ENCODE data around the gene GCGR. TPM values are rescaled to one million over a fixed set of nuclear protein-coding genes. Genes with fewer than 3 reads are reported as not detected.

Gene GCGR
- total and polyA plus RNA-seq, 10 of the 15 experiments (the other 5 are each of a cell fraction or from before 2014, with no cell fraction given): not detected

GRCh38 chr17:81844887-81845286 is 40.9 kb downstream of the GCGR start:
- FAIRE-seq (no peak), ATAC-seq (no peak), DNase-seq (ENCODE audit: low read depth, low spot score) (no peak)
- CTCF ChIA-PET: interaction anchor here (0.6 kb wide), 1 partner anchor 11 kb away, joined by 3 read pairs; no protein-coding TSS in a partner anchor
- no peak overlapping the region for H3K4me3 ChIP-seq
- TF ChIP-seq ZNF24 (IDR thresholded peaks at IDR 0.05): no peak
- no peak for TF ChIP-seq TCF3 (IDR thresholded peaks at IDR 0.05; ENCODE audit: borderline replicate concordance, insufficient read depth, low read depth, low read length)
- no peak for TF ChIP-seq NFXL1 (IDR thresholded peaks at IDR 0.05; ENCODE audit: borderline replicate concordance)
- no peak for TF ChIP-seq MTA2 (IDR thresholded peaks at IDR 0.05; ENCODE audit: low read depth)
- no peak for TF ChIP-seq CHD2 (IDR thresholded peaks at IDR 0.05; ENCODE audit: borderline replicate concordance, low read depth, low read length)
- TF ChIP-seq TCF12 (IDR thresholded peaks at IDR 0.05; ENCODE audit: low read depth, low read length): no peak
- TF ChIP-seq PKNOX1 (IDR thresholded peaks at IDR 0.05): no peak
- no peak for TF ChIP-seq E2F4 (IDR thresholded peaks at IDR 0.05; ENCODE audit: low read depth, low read length)
- no peak for TF ChIP-seq NR2C1 (IDR thresholded peaks at IDR 0.05)
- TF ChIP-seq TARDBP (IDR thresholded peaks at IDR 0.05; ENCODE audit: borderline replicate concordance): no peak
- no peak for TF ChIP-seq SMAD5 (IDR thresholded peaks at IDR 0.05; ENCODE audit: low read depth)
- TF ChIP-seq EZH2 (IDR thresholded peaks at IDR 0.05; ENCODE audit: borderline replicate concordance, control insufficient read depth, low read depth, low read length): no peak
- no peak for TF ChIP-seq HDAC6 (IDR thresholded peaks at IDR 0.05; ENCODE audit: unreplicated experiment)
- TF ChIP-seq NR2F1 (conservative IDR thresholded peaks at IDR 0.05): no peak
- TF ChIP-seq YBX1 (IDR thresholded peaks at IDR 0.05): no peak
- TF ChIP-seq FOS (IDR thresholded peaks at IDR 0.05; ENCODE audit: borderline replicate concordance, extremely low read depth, insufficient read length): no peak
- no peak for TF ChIP-seq RUNX3 (IDR thresholded peaks at IDR 0.05; ENCODE audit: low read length)
- TF ChIP-seq PBX3 (IDR thresholded peaks at IDR 0.05; ENCODE audit: insufficient replicate concordance, low read depth, low read length): no peak
- no peak for TF ChIP-seq ZNF207 (IDR thresholded peaks at IDR 0.05; ENCODE audit: borderline replicate concordance)
- no peak for TF ChIP-seq SRF (IDR thresholded peaks at IDR 0.05; ENCODE audit: low read depth in 2 of 2, low read length in 2 of 2)
- SMC1A ChIA-PET (ENCODE audit: uncharacterized antibody, unreplicated experiment): no interaction called here
- H3K27ac ChIP-seq (ENCODE audit: control insufficient read depth, insufficient read depth): no peak overlapping the region
- H3K9me3 ChIP-seq (replicated peaks; ENCODE audit: control insufficient read depth, insufficient read depth, low read length): no peaks in the 10 kb centered on the region
- H4K20me1 ChIP-seq (ENCODE audit: control insufficient read depth, insufficient read depth): no peaks in the 10 kb centered on the region
- RAD21 ChIA-PET (ENCODE audit: unreplicated experiment): no interaction called here
- POLR2A ChIA-PET: no interaction called here
- peaks cover 33 to 40% of the 10 kb centered on the region in 2 experiments for H3K36me3 ChIP-seq (ENCODE audit: control insufficient read depth in 2 of 2, insufficient read depth in 2 of 2, low read length in 1 of 2)
- no peaks in the 10 kb centered on the region for H3K79me2 ChIP-seq (ENCODE audit: control insufficient read depth, insufficient read depth, low read length)
- BruUV-seq (replicated peaks): no TSS peak
- 98% methylated on average over 13 of the region's 13 CpGs for WGBS (ENCODE audit: insufficient coverage, insufficient replicate concordance, low lambda C conversion rate, missing lambda C conversion rate)
- no peak overlapping the region for H2AFZ ChIP-seq (ENCODE audit: control insufficient read depth, low read depth, low read length)
- in situ Hi-C loops (cut with MboI): no loop called here
- no peaks in the 10 kb centered on the region for H3K27me3 ChIP-seq (replicated peaks in 1 of 2; ENCODE audit: control insufficient read depth in 2 of 2, insufficient read depth in 2 of 2, low read length in 1 of 2)
- no peaks in the 10 kb centered on the region for H3K4me1 ChIP-seq (ENCODE audit: control insufficient read depth, insufficient read depth, low read length)
- H3K4me2 ChIP-seq (ENCODE audit: control insufficient read depth, insufficient read depth): no peak overlapping the region
- intact Hi-C loops (cut with micrococcal nuclease; ENCODE audit: unreplicated experiment): no loop called here
- no peak overlapping the region for H3K9ac ChIP-seq (ENCODE audit: control insufficient read depth, insufficient read depth, low read length)
